ENCODE measurements around the gene KDM8.
"Not testable (repeated sequence)": the region's sequence is repeated elsewhere in the genome, so short reads cannot be mapped to it uniquely, and the experiment has no call there.

Gene KDM8

GRCh38 chr16:27258241-27258734 lies 55.0 kb downstream of the KDM8 start:
- H3K27ac ChIP-seq = no peak overlapping the region
- in situ Hi-C loops (cut with HindIII; ENCODE audit: low pct_ligation_motif_present, low sequenced_read_pairs) = no loop called here
- no peak overlapping the region for H3K4me3 ChIP-seq (ENCODE audit: low read depth, low read length)
- no peak for DNase-seq
- H3K36me3 ChIP-seq (replicated peaks) = no peaks in the 10 kb centered on the region
- TF ChIP-seq CTCF (IDR thresholded peaks at IDR 0.05; ENCODE audit: low read depth, low read length, missing control alignments) = no peak
- no peaks in the 10 kb centered on the region for H3K27me3 ChIP-seq (replicated peaks)

GRCh38 chr16:27259710-27260109 lies 56.4 kb downstream of the KDM8 start:
- in situ Hi-C loops (cut with HindIII; ENCODE audit: low pct_ligation_motif_present, low sequenced_read_pairs) = no loop called here
- Histone ChIP-seq H3K27ac (no peak overlapping the region), H3K4me3 (ENCODE audit: low read depth, low read length) (no peak overlapping the region), H3K27me3 (replicated peaks) (no peaks in the 10 kb centered on the region), H3K36me3 (replicated peaks) (no peaks in the 10 kb centered on the region)
- no peak for TF ChIP-seq CTCF (IDR thresholded peaks at IDR 0.05; ENCODE audit: low read depth, low read length, missing control alignments)
- no peak for DNase-seq

- DNase-seq; H3K27ac ChIP-seq; H3K27me3 ChIP-seq (replicated peaks); H3K4me3 ChIP-seq (ENCODE audit: low read depth, low read length); H3K36me3 ChIP-seq (replicated peaks); in situ Hi-C loops (cut with HindIII; ENCODE audit: low pct_ligation_motif_present, low sequenced_read_pairs): not testable (repeated sequence)
Observed at GRCh38 chr16:27262904-27263423, 59.6 kb downstream of the KDM8 start.

GRCh38 chr16:27264151-27264550 lies 60.8 kb downstream of the KDM8 start:
- in situ Hi-C loops (cut with HindIII; ENCODE audit: low pct_ligation_motif_present, low sequenced_read_pairs) = no loop called here
- Histone ChIP-seq H3K27me3 (replicated peaks) (no peaks in the 10 kb centered on the region), H3K27ac (peak overlapping the region; percentile 58), H3K36me3 (replicated peaks) (no peaks in the 10 kb centered on the region), H3K4me3 (ENCODE audit: low read depth, low read length) (no peak overlapping the region)
- peak; percentile 81 for DNase-seq
- no peak for TF ChIP-seq CTCF (IDR thresholded peaks at IDR 0.05; ENCODE audit: low read depth, low read length, missing control alignments)

GRCh38 chr16:27265982-27266381 lies 62.7 kb downstream of the KDM8 start:
- Histone ChIP-seq H3K36me3 (replicated peaks) (no peaks in the 10 kb centered on the region), H3K4me3 (ENCODE audit: low read depth, low read length) (no peak overlapping the region), H3K27me3 (replicated peaks) (no peaks in the 10 kb centered on the region), H3K27ac (no peak overlapping the region)
- TF ChIP-seq CTCF (IDR thresholded peaks at IDR 0.05; ENCODE audit: low read depth, low read length, missing control alignments) = no peak
- in situ Hi-C loops (cut with HindIII; ENCODE audit: low pct_ligation_motif_present, low sequenced_read_pairs) = no loop called here
- no peak for DNase-seq

GRCh38 chr16:27267037-27267677 lies 63.8 kb downstream of the KDM8 start:
- no peak overlapping the region for H3K27ac ChIP-seq
- in situ Hi-C loops (cut with HindIII; ENCODE audit: low pct_ligation_motif_present, low sequenced_read_pairs) = no loop called here
- H3K4me3 ChIP-seq (ENCODE audit: low read depth, low read length) = no peak overlapping the region
- DNase-seq = no peak
- H3K36me3 ChIP-seq (replicated peaks) = no peaks in the 10 kb centered on the region
- TF ChIP-seq CTCF (IDR thresholded peaks at IDR 0.05; ENCODE audit: low read depth, low read length, missing control alignments) = no peak
- H3K27me3 ChIP-seq (replicated peaks) = no peaks in the 10 kb centered on the region
